Lower leg skin (tissue), 4 donors: ENCODE results near the gene PAN3. TPM values are rescaled to one million over a fixed set of nuclear protein-coding genes. Genes with fewer than 3 reads are reported as not detected.

Experiments used
- DNase-seq, 2 donors: peaks; one replicate each; pipeline ENCODE4 v3.0.0-alpha.2; 2019; ENCODE audit warnings: low spot score in 2 of 2
- H3K4me3 ChIP-seq: fragments of 200-600 bp; sonication (generic); 2 replicates; pipeline ENCODE4 v1.5.1; 2017; ENCODE audit warnings: mild to moderate bottlenecking, low read depth; ENCODE audit not compliant: poor library complexity, severe bottlenecking
- CTCF ChIP-seq, 3 donors: fragments of 450-650 bp; IDR thresholded peaks; one replicate each; pipeline ENCODE4 v1.5.1; 2016; ENCODE audit warnings: antibody characterized with exemption in 3 of 3, mild to moderate bottlenecking in 3 of 3, moderate library complexity in 2 of 3
- POLR2A ChIP-seq, 2 donors: fragments of 450-650 bp; IDR thresholded peaks; one replicate each; pipeline ENCODE4 v1.6.1; 2016 to 2017; ENCODE audit warnings: antibody characterized with exemption in 2 of 2, mild to moderate bottlenecking in 1 of 2, moderate library complexity in 1 of 2
- WGBS, 2 donors: methylation state at CpG; one replicate each; pipeline ENCODE4 v1.1.5; 2018; 5-methylcytosine and 5-hydroxymethylcytosine counted together
- intact Hi-C: fragments of 100-400 bp; cut with DNase I; formaldehyde crosslinking; loops from one replicate; pipeline ENCODE4 v1.15.0; 2023; ENCODE audit warnings: low total_unique reads
- total RNA-seq, 4 donors: library from RNA; depleted of rRNA; stranded (reverse); fragments of >200 nt; gene quantifications; one replicate each; pipeline ENCODE4 v1.1.0, GENCODE V29; 2016

The PAN3 gene
- total RNA-seq, 4 donors from 2014 or later = 32.2 to 57.7 (median 46.9) TPM

- no peak for TF ChIP-seq POLR2A (IDR thresholded peaks at IDR 0.05)
- no peak for TF ChIP-seq CTCF (IDR thresholded peaks at IDR 0.05)
- 89 to 91% methylated on average over 14 of the region's 14 CpGs for WGBS, 2 donors
- H3K4me3 ChIP-seq = no peak overlapping the region
- no peak for DNase-seq
- intact Hi-C loops = loop anchor here (5.0 to 10.0 kb wide), 2 partner anchors 310 to 467 kb away; no protein-coding TSS in a partner anchor
These were observed 189.3 kb downstream of the PAN3 start for GRCh38 chr13:28327373-28328270.

- TF ChIP-seq POLR2A (IDR thresholded peaks at IDR 0.05) (no peak), CTCF (IDR thresholded peaks at IDR 0.05) (no peak)
- intact Hi-C loops = loop anchor here (5.0 to 10.0 kb wide), 2 partner anchors 309 to 467 kb away; no protein-coding TSS in a partner anchor
- no peak for DNase-seq
- WGBS, 2 donors = 80 to 83% methylated on average over 8 of the region's 8 CpGs
- H3K4me3 ChIP-seq = no peak overlapping the region
These were observed 189.9 kb downstream of the PAN3 start for GRCh38 chr13:28328271-28328607.

- H3K4me3 ChIP-seq = no peak overlapping the region
- WGBS, 2 donors = 65% methylated on average over 17 of the region's 17 CpGs
- no peak for TF ChIP-seq POLR2A (IDR thresholded peaks at IDR 0.05)
- TF ChIP-seq CTCF (IDR thresholded peaks at IDR 0.05) = no peak
- intact Hi-C loops = loop anchor here (5.0 to 10.0 kb wide), 2 partner anchors 308 to 465 kb away; no protein-coding TSS in a partner anchor
- peak in 1 of 2 donors; percentile 21 for DNase-seq
These were observed 191.2 kb downstream of the PAN3 start for GRCh38 chr13:28329395-28330158.

- WGBS, 2 donors = 85 to 96% methylated on average over 2 of the region's 2 CpGs
- intact Hi-C loops = no loop called here
- TF ChIP-seq CTCF (IDR thresholded peaks at IDR 0.05) (no peak), POLR2A (IDR thresholded peaks at IDR 0.05) (no peak)
- no peak overlapping the region for H3K4me3 ChIP-seq
- DNase-seq = no peak
These were observed 195.0 kb downstream of the PAN3 start for GRCh38 chr13:28333204-28333881.

- H3K4me3 ChIP-seq = no peak overlapping the region
- intact Hi-C loops = no loop called here
- 45 to 47% methylated on average over 3 of the region's 3 CpGs for WGBS, 2 donors
- DNase-seq = no peak
- no peak for TF ChIP-seq CTCF (IDR thresholded peaks at IDR 0.05)
- TF ChIP-seq POLR2A (IDR thresholded peaks at IDR 0.05) = no peak
These were observed 197.9 kb downstream of the PAN3 start for GRCh38 chr13:28336193-28336657.
